ENCODE measurements around the gene IL4I1.
A peak's percentile ranks its signal among the peaks of the same experiment; 100 is the strongest.

The IL4I1 gene

DNA sequence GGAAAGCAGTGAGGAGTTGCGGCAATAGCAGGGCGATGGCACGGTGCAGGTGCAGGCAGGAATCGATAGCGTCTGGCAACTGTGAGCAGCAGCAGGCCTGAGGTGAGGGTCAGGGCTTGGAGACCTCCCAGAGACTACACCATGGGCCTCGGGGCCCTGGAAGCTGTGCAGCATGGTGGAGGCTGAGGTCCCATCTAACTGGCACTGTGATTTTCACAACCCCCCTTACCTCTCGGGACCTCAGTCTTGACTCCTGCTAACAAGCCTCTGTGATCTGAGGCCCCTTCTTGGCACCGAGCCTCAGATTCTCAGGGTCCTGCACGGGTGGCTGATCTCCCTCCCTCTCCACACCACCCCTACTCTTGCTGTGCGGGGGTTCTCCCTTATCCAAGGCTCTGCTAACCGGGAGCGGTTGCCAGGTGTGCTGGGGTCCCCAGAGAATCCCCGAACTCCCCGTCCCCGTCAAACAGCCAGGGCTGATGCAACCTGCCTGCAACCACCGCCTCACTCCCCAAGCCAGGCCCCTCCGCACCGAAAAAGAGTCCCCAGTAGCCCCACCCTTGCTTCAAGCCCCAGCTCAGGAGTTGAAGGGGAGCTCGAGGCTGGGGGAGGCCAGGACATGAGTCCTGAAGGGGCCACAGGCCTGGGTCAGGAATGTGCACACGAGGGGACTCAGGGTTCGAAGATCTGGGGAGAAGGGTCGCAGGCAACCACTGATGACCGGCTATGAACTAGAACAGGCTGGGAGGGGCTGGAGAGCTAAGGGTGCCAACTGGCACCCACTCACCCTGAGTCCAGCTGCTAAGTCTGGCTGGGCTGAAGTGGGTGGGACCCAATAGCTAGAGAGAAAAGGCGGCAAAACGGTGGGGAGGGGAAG, 27.6 kb upstream of the IL4I1 start:
- DNase-seq (ENCODE audit: low read depth in 2 of 2) = peak; percentile 20 to 25

DNA sequence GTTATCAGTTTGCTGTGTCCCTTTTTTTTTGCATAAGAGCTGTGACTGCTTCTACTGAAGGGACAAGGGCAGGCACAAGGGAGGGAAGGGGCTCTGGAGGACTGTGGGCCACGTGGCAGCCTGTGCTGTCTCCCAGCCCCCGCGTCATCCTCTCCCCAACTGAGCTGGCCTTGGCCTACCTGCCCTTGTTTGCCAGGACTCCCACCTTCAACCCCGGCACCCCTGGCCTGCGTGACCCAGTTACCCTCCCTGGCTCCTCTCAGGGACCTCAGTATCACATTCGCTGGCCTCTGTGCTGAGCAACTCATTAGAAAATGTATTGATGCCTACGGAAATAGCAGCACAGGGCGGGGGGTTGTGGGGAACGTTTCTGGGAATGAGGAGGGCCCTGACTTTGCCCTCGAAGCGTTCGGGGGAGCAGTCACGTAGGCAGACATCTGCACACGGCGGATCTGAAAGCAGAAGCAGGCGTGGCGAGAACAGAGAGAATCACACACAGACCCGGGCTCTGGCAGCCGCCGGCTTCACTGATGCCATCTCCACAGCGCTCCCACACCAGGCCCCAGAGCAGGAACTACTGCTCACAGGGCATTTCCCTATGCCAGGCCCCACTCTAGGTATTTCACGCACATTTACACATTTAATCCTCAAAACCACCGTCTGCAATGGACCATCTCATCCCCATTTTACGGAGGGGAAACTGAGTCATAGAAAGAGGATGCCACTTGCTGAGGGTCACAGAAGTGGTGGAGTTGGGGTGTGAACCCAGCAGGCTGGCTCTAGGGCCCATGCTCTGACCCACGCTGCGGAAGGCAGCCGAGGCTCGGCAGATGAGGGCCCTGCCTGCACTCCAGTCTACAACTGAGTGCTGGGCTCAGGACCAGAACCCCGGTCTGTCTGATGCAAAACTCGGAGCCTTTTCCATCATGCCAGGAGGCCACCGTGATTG, 26.6 kb upstream of the IL4I1 start:
- DNase-seq (ENCODE audit: low read depth in 2 of 2) = no peak

DNA sequence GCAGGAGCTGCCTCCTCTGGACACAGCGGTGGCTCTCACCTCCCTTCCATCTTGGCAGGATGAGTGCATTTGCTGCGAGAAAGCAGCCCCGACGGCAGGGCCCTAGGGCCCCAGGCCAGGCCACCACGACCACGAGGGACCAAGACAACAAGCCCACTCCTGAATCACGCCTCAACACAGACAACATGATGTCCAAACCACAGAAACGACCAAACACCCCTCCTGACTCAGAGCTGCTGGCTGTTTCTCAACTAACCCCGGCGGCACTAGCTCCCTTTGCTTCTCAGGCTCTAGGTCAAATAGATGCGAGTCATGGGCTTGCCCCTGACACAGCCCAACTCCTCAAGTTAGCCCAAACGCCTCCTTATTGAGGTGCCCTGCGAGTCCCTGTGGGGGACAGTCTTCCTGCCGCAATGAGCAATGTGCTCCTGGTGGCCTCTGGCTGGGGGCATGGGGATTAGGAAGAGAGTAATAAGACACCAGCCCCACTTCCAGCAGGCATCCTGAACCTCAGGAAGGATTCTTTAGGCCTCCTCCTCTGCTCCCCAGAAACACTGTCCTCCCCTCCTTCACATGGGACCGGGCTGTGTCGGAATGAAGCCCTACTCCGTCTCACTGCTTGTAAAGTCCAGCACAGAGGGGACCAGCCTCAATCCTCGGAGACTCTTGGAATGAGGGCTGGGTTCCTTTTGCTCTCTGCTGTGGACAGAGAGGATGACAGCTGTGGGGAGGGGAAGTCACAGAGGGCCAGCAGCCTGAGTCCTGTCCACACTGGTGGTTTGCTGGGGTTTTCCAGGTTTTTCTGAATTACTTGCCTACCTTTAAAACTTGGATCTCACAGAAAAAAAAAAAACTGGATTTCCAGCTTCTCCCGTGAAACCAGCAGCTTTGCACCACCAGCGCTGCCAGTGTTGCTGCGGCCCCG, 25.4 kb upstream of the IL4I1 start:
- DNase-seq (ENCODE audit: low read depth in 2 of 2) = peak in 1 of 2 experiments; percentile 6

DNA sequence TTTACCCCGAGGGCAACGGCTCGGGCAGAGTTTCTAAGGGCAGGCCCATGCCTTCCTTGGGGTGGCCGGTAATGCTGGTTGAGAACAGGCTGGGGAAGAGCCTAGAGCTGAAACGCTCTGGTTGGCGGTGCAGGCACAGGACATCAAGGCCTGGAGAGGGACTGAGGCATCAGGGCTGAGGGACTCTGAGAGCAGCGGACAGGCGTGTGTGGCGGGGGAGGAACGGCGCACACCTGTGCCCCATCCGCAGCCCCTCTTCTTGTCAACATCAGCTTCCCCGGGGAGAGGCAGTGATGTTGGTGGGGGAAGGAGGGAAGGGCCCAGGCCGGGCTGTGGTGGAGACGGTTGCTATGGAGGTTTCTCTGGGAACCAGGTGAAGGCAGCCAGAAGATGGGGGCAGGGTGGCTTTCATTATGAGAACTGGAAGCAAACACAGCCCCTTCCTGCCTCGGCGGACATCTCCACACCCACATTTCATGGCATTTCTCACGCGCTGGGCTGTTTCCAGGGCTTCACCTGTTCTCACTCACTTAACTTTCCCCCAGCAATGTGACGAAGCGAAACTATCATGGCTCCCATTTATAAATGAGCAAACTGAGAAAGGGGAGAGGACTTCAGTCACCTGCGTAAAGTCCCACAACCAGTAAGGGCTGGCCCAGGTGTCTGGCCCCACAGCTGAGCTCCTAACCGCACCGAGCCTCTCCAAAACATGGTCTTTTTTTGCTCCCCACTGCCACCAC, 24.1 kb upstream of the IL4I1 start:
- no peak for DNase-seq (ENCODE audit: low read depth in 2 of 2)

DNA sequence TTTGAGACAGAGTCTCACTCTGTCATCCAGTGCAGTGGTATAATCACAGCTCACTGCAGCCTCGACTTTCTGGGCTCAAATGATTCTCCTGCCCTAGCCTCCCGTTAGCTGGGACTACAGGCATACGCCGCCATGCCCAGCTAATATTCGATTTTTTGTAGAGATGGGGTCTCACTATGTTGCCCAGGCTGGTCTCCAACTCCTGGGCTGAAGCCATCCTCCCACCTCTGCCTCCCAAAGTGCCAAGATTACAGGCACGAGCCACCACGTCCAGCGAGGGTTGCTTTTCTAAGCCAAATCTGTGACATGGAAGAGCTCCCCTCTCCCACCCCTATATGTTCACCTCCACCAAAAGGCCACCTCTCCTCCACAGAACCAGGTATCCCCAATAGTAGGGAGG, 21.4 kb upstream of the IL4I1 start:
- no peak for DNase-seq (ENCODE audit: low read depth in 2 of 2)

DNA sequence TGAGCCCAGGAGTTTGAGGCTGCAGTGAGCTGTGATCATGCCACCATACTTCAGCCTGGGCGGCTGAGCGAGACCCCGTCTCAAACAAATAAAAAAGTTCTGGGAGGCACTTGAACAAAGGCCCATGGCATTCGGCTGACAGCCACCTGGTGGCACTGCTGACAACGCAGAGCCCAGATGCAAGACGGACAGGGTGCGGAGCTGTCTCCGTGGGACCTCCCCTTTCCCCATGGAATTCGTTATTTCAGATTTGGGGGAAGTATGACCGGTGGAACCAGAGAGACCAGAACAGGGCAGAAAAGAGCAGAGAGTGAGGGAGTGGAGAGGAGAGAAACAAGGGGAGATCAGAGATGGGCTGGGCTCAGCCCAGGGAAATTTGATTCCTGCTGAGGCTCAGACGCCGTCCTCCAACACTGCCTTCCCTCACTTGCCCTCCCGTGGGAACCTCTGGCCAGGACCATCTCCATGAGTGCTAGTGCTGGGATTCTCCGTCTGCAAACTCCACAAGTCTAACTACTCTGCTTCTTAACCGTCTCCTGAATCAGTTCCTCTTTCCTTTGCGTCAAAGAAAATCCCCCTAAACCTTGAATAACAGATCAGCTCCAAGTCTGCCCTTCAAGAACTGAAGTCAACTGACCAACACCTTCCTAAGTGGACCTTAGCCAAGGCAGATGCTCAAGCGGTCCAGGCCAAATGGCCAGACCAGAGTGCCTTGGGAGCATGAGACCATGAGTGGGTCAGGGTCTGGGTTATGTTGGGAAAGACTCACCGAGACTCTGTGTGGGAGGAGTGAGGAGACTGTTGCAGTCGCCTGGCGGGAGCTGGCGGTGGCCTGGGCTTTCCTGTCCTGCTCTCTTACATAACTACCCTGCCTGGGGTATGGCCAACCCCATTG, 20.4 kb upstream of the IL4I1 start:
- DNase-seq (ENCODE audit: low read depth in 2 of 2) = no peak

DNA sequence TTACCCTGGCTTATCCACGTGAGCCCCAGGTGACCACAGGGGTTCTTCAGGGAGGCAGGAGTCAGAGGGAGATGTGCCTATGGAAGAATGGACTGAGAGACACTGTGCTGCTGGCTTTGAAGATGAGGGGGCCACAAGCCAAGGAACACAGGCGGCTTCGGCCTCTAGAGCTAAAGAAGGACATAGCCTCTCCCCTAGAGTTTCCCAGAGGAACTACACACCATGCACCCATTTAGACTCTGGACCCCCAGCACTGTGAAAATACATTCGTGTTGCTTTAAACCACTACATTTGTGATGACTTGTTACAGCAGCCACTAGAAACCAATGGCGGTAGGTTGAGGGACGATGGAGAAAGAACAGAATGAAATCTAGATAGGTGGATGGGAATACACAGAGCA, 18.6 kb upstream of the IL4I1 start:
- no peak for DNase-seq (ENCODE audit: low read depth in 2 of 2)

DNA sequence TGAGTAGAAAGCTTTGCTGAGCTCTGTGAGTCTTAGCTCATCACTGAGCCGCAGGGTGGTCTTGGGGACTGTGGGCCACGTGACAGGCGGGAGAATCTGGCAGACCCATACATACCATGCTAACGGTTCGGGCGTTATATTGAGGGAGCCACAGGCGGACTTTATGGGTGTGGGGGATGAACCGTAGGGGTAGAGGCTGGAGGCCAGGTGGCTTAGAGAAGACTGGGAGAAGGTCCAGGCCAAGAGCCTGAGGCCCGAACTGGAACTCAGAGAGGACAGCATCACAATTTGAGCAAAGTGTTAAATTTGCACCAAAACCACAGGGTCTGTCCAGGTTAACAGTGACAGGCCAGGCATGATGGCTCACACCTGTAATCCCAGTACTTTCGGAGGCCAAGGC, 17.0 kb upstream of the IL4I1 start:
- no peak for DNase-seq (ENCODE audit: low read depth in 2 of 2)

DNA sequence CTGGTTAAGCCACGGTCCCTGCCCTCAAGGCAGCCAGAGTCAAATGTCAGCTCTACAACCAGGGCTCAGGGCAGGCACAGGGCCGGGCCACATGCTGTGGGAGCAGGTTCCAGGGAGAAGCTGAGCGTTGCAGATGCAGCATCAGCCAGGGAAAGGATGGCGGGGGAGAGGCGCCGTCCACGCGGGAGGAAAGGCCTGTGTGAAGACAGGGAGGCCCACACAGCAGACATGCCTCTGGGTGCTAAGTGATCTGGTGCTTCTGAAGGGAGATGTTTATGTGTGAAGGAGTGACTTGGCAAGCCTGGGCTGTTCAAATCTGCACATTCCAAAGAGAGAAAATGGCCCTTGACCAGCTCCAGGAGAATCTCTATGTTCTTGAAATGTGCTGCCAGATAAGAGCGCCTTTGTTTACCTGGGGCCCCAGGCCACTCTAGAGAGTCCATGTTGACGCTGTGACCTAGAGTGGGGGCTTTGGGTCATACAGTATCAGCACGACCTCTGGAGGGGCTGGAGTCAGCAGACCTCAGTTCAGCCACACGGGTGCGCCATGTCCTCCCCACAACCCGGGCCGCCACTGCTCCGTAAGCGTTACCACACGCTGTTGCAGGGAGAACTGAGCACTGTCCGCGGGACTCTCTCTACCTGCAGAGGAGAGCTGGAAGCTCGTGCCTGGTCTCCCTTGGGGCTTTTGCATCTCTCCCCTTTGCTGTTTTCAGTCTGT, 16.4 kb upstream of the IL4I1 start:
- DNase-seq (ENCODE audit: low read depth in 2 of 2) = no peak

DNA sequence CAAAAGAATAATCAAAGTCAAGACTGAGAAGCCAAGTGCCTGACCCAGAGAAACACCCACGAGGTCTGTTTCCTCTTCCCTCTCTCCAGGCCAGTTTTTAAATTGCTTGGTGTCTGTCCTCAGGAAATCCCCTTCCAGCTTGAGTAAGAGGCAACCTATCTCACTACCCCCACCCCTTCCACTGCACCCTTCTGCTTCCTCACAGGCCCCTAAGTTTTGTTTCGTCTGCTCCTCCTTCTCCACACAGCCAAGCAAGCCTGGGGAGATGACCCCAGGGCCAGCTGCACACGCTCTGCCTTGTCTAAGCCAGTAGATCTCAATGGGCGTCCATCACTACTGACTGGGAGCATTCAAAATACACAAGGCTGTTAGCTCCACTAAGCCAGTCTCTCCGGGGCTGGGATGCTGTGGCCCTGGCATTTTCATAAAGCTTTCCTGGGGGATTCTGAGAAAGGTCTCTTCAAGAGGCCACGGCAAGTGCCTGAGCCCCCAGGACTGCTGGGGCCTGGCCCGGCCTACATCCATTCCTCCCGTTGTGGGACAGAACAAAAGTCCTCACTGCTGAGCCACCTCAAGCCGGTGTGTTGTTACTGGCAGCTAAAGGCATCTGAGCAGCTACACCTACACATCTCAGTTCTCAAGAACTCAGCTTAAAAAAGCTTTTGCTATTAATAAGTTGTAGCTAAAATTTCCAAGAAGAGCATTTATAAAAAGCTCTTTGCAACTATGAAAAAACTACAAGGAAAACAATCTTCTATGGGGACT, 14.9 kb upstream of the IL4I1 start:
- no peak for DNase-seq (ENCODE audit: low read depth in 2 of 2)

DNA sequence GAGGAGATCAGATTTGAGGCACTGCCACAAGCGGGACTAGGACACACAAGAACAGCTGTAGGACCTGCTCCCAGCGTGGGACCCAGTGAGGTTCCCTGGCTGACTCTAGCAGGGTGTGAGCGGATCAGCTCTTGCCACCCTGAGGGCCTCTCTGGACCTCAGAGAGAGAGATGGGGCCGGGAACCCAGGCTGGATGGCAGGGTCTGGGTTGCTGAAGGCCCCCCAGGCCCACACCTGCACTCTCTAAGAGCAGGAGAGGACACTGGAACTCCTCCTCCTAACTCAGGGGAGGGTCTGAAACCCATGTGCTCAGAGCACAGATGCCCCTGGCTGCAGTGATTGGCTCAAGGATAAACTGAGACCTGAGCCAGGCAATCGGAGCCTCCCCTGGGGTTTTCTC, 13.5 kb upstream of the IL4I1 start:
- no peak for DNase-seq (ENCODE audit: low read depth in 2 of 2)

DNA sequence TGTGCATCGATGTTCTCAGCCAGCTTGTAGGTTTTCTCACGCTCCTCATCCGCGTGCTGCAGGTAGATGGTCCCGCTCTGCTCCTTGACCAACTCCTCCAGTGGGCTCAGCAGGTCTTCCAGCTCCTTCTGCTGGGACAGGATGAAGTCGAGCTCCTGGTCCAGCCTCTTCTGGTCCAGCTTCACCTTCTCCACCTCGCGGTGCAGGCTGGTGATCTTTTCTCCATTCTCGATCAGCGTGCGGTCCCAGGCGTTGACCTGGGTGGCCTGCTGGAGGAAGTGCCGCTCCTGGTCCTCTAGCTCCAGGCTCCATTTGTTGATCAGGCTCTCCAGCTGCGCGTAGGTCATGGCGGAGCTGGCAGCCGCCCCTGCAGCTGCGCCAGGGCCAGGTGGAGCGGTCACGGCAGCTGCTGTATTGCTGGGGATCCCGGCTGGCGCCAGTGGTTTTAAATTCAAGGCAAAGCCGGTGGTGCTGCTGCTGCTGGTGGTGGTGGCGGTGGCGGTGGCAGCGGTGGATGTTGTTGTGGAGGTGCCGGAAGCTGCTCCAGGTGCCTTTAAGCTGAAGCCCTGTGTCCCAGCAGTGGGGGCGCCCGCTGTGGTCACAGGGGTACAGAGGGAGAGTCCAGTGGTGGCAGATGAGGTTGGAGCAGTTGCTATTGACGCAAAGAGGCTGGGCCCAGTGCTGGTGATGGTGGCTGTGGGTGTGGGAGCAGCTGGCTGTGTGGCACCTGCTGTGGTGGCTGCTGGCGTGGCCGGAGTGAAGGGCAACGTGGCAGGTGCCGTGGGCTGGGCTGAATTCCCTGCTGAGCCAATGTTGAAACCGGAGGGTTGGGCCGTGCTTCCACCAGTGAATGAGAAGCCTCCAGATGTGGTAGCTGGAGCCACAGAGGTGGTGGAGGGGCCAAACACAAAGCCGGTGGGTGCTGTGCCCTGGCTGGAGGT, 12.1 kb upstream of the IL4I1 start:
- no peak for DNase-seq (ENCODE audit: low read depth in 2 of 2)

DNA sequence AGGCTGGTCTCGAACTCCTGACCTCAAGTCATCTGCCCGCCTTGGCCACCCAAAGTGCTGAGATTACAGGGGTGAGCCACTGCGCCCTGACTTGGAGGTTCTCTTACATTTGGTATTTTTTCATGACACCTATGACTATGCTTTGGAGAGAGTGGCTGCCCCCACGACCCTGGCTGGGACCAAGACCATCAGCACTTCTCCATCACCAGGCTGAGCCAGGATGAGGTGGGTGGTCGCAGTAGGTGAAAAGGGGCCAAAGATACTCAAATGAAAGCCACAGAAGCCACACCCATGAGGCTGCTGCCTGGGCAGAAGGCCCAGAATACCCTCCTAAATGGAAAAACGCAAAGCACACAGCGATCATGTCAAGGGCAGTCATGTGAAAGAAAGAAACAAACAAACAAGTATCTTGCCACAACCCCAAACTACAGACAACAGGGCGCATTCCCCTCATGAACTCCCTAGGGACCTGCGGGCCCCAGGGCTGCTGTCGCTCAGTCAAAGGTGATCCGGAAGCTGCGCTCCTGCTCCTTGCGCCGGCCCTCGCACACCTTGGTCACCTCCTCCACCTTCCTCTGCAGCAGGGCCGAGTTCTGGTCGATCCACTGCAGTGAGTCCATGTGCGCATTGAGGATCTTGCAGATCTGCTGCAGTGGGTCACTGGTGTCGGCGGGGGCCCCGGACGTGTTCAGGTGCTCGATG, 11.2 kb upstream of the IL4I1 start:
- DNase-seq (ENCODE audit: low read depth in 2 of 2) = no peak

DNA sequence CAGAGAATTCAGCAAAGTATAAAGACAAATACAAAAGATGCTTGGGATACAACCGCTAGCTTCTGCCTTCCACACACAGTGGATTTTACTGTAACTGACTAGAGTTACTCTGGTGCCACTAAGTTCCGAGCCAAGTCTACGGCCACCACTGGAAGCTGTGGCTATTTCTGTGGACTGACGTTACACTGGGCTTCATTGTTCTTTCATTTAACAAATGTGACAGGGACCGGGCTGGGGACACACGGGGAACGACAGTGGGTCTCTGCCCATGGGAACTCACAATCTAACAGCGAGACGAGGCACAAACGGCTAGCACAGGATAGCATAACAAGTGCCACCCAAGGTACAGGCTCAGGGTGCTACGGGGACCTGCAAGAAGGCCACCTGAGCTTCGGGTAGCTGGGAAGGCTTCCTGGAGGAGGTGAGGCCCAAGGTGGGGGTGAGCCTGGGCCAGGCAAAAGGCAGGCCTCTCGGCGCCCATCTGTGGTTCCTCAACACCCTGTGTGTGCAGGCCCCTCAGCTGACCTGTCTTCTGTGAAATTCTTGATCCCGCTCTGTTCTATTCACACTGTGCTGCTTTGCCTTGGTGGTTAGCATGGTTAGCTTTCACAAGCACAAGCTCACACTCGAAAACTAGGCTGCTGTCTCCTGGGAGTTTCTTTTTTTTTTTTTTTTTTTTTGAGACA, 10.3 kb upstream of the IL4I1 start:
- DNase-seq (ENCODE audit: low read depth in 2 of 2) = no peak

DNA sequence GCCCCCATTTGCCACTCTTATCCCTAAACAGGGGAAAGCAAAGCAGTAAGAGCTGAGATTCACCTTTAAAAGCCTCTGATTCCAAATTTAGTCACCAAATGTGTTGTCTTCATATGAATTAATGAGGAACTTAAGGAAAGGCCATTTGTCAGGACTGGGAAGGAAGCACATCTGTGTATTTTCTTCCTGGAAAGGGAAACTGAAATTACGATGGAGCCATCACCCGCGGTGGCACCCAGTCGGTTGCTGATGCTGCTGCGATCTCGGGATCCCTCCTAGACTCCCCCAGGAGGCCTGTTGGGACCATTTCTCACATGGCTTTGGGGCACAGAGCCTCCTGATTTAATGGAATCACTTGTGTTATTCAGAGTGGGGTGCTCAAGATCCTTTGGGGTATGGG, 7.4 kb upstream of the IL4I1 start:
- no peak for DNase-seq (ENCODE audit: low read depth in 2 of 2)

Measured in fibroblast of skin of left quadriceps (primary cell).